Measurements from ENCODE around the gene ENOX1.
"Not testable (repeated sequence)": the region's sequence is repeated elsewhere in the genome, so short reads cannot be mapped to it uniquely, and the experiment has no call there.

The ENOX1 gene

DNA sequence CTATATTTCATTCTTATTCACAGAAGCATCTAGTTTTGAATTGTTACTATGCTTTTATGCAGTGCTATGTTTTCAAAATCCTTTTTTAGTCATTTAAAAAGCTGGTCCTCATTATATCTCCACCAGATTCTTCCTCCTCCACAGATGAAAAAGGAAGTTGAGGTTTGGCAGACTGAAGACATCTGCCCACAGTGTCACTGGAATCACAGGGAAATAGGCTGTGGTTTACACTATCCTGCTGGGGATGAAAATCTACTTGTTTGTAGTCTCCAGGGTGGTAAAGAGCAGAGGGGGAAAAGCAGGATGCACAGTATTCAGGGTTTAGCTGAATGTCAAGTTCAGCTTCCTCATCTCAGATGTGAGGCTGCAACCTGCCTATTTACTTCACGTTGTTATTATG lies 412.2 kb downstream of the ENOX1 start:
- FAIRE-seq = no peak

DNA sequence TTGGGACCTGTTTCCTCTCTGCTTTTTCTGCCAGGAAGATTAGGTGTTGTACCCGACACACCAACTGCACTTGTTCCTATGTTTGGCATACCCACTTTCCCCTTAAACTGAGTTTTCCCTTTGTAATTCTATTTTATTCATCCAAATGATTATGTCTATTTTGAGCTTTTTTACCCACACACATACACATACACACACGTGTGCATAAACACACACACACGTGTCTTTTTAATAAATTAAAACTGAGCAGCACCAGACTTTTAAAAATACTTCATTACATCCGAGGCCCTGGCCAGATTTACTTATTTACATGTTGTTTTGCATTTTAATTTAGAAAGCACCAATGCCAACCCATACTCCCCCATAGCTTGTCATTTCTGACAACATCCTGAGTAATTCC lies 413.4 kb downstream of the ENOX1 start:
- FAIRE-seq = no peak

DNA sequence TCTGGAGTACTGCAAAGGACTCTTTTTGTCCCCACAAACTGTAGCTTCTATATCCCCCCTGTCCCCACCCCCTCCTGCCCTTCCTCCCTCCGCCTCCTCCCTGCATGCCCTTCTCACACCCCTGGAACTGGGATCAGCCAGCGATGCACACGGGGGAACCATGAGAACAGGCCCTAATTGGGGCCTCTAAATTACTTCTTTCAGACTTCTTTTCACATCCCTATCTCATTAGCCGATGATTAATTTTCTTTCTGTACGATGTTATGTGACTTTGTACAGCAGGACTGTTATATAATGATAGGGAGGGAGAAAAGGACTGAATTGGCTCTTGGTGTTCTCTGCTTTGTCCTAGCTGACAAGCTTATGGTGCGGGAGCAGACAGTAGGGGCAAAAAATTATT lies 415.9 kb downstream of the ENOX1 start:
- no peak for FAIRE-seq

- FAIRE-seq = no peak
Observed at GRCh38 chr13:43369319-43369718, 417.5 kb downstream of the ENOX1 start.

DNA sequence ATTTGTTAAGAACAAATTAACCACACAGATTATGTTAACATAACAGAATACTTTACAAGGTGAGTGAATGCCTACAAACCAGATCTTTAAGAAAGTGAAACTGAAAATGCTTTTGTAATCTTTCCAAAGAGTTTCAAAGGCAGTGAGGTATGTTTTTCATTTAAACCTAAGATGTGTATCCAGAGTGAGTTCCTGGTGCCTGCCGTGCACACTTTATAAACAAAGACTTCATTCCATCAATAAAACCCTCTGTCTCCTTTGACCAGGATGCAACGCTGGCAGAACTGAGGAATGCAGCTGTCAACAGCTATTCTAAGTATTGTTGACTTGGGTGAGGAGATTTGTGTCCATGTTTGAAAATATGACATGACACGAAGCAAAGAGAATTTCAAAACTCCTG lies 418.8 kb downstream of the ENOX1 start:
- FAIRE-seq = no peak

GRCh38 chr13:43365039-43365344 lies 421.8 kb downstream of the ENOX1 start:
- FAIRE-seq = no peak

DNA sequence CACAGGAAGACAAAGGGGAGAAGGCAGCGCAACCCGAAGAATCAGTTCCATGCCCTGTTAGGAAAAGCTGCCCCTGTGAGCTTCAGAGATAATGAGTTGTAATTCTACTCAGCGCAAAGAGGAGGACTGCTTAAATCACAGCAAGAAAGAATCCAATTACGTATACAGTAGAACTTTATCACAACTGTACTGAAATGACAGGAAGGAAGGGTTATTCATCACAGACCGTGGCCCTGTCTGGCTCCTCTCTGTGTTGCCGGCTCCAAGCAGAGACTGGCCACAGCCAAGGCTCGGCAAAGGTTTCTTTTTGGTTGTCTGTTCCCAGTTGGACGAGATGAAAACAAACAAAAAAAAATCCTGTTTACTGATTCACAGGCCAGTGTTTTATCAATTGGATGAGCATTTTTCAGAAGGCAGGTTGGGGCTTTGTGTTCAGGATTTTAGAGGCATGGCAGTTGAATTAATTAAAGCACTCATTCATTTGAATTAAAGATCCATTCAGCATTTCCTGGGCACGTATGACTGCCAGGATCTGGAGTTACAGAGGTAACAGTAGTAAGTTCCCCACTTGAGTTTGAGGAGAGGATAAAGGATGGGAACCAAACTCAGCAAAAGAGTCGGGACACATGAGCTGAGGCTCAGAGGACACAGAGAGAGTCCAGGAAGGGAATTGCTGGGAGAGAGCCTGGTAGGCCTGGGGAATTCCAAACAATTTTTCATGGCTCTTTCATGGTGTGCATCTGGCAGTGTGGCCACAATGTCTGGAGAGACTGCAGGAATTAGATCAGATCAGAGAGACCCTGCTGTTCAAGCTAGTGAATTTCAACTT lies 422.3 kb downstream of the ENOX1 start:
- no peak for FAIRE-seq

GRCh38 chr13:43363156-43363953 lies 423.4 kb downstream of the ENOX1 start:
- no peak for FAIRE-seq

- no peak for FAIRE-seq
Observed at GRCh38 chr13:43362556-43362955, 424.2 kb downstream of the ENOX1 start.

GRCh38 chr13:43360892-43361610 lies 425.7 kb downstream of the ENOX1 start:
- no peak for FAIRE-seq

GRCh38 chr13:43360171-43360570 lies 426.6 kb downstream of the ENOX1 start:
- FAIRE-seq = no peak

DNA sequence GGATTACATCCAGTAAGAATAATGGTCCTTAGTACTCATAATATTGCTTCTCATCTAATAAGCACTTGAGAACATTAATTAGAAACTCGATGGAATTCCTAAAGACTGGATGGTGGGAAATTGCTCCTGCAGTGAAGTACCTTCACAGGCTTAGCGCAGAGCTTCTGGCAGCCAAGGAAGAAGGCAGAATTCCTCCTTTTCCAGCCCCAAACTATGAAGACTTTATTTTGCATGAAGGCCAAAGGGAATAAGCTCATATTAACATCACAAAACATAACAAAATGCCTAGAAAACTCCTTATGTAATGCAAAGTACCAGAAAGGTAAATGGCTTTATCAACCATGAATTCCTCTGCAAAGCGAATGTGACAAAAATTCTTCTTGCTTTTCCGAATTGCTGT lies 427.2 kb downstream of the ENOX1 start:
- FAIRE-seq = no peak

GRCh38 chr13:43357564-43357963 lies 429.2 kb downstream of the ENOX1 start:
- no peak for FAIRE-seq

DNA sequence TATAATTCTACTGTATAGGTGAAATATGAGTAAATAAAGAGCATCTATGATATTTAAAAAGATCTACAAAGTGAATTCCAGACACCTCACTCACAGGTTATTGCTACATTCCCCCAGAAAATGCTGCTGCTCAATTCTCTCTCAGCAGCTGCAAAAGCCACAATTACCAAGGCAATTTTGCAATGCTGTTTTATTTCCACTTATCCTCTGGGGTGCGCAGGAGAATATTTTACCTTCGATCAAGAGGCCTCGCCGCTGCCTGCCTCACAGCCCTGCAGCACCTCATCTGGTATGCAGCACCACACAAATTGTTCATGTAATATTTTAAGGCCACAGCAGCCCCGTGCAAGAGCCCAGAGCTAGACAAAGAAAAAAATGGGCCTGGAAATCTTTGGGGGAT lies 430.2 kb downstream of the ENOX1 start:
- FAIRE-seq = no peak

- FAIRE-seq = no peak
Observed at GRCh38 chr13:43355774-43356173, 431.0 kb downstream of the ENOX1 start.

DNA sequence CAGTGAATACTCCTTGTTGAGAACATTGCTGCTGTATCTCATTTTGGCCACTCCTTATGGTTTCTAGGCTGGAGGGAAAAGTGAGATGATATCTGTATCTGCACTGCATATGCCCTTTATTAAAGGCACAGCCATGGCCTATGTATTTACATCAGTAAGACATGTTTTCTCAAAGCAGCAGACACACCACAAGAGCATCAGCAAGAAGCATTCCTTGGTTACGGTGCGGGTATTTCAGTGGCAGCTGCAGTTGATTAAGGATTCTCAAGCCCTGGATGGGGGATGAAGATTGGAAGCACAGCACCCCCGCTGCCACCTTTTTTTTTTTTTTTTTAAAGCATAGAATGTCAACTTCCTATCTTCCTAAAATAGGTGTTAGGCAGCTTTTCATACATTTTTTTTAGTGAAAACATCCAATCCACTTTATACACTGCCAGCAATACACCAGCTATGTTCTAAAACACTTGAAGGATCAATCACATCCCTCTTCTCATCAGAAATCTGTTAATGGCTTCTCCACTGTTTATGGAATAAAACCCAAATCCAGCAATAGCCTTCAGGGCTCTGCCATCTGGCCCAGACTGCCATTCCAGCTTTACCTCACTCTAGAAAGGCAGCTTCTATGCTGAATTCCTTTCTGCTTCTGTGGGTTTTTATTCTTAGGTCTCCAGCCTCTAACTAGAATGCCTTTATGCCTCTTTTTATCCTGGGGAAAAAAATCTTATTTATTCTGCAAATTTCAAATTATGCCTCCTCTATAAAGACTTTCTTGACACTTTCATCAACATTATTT lies 432.4 kb downstream of the ENOX1 start:
- FAIRE-seq = no peak

GRCh38 chr13:43353631-43354030 lies 433.1 kb downstream of the ENOX1 start:
- no peak for FAIRE-seq

- FAIRE-seq = not testable (repeated sequence)
Observed at GRCh38 chr13:43351612-43352011, 435.2 kb downstream of the ENOX1 start.

DNA sequence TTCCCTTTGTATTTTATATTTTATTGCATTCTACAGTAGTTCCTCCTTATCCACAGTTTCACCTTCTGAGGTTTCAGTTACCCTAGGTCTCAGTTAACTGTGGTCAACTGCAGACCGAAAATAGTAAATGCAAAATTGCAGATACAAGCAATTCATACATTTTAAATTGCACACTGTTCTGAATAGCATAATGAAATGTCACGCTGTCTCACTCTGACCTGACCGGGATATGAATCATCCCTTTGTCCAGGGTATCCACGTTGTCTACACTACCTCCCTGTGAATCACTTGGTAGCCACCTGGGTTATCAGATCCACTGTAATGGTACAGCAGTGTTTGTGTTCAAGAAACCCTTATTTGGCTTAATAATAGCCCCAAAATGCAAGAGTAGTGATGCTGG lies 438.4 kb downstream of the ENOX1 start:
- no peak for FAIRE-seq

- no peak for FAIRE-seq
Observed at GRCh38 chr13:43347877-43348276, 438.9 kb downstream of the ENOX1 start.

GRCh38 chr13:43346427-43346826 lies 440.3 kb downstream of the ENOX1 start:
- no peak for FAIRE-seq

DNA sequence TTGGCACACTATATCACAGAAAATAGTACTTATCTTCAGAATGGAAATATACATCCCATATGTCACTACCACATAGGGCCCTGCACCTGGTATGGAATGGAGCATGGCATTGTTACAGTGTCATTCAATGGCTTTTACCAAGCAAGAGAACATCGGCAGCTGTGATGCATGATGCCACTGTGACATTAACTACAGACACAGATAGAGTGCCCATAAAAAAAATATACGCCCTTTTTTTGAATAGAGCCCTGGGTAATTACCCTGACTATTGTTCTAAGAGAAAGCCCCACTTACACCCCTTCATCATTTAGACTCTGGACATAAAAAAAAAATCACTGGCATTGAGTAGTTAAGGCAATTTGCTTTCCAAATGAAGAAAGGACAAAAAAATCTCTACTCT lies 443.1 kb downstream of the ENOX1 start:
- no peak for FAIRE-seq

Measured in G401.6 (cell line).